Measurements from ENCODE around the gene ZNF195. TPM values are rescaled to one million over a fixed set of nuclear protein-coding genes. Genes with fewer than 3 reads are reported as not detected.

Gene ZNF195
- polyA plus RNA-seq, 1 donor: 35.7 TPM

- H3K9me3 ChIP-seq (ENCODE audit: control insufficient read depth, low read depth, low read length): peaks cover 55% of the 10 kb centered on the region
- H3K4me1 ChIP-seq (ENCODE audit: control insufficient read depth, insufficient read depth, low read length): no peaks in the 10 kb centered on the region
- no peaks in the 10 kb centered on the region for H3K27me3 ChIP-seq (ENCODE audit: control insufficient read depth, insufficient read depth, low read length)
- no peak overlapping the region for H3K27ac ChIP-seq (ENCODE audit: low read length)
- no peak for DNase-seq
- 97% methylated on average over 3 of the region's 5 CpGs for WGBS (ENCODE audit: insufficient coverage, low lambda C conversion rate)
- H3K4me3 ChIP-seq (ENCODE audit: low read length): no peak overlapping the region
- peaks cover 2% of the 10 kb centered on the region for H3K36me3 ChIP-seq (ENCODE audit: control insufficient read depth, insufficient read depth, low read length)
Measured at GRCh38 chr11:3353066-3353465, 25.9 kb downstream of the ZNF195 start.

GRCh38 chr11:3347127-3347526 is 31.8 kb downstream of the ZNF195 start:
- H3K9me3 ChIP-seq (ENCODE audit: control insufficient read depth, low read depth, low read length): peaks cover 18% of the 10 kb centered on the region
- DNase-seq: no peak
- no peaks in the 10 kb centered on the region for H3K4me1 ChIP-seq (ENCODE audit: control insufficient read depth, insufficient read depth, low read length)
- H3K27ac ChIP-seq (ENCODE audit: low read length): no peak overlapping the region
- H3K36me3 ChIP-seq (ENCODE audit: control insufficient read depth, insufficient read depth, low read length): no peaks in the 10 kb centered on the region
- H3K27me3 ChIP-seq (ENCODE audit: control insufficient read depth, insufficient read depth, low read length): no peaks in the 10 kb centered on the region
- no peak overlapping the region for H3K4me3 ChIP-seq (ENCODE audit: low read length)
- no CpG with 5 or more reads among the region's 1 CpG for WGBS (ENCODE audit: insufficient coverage, low lambda C conversion rate)

GRCh38 chr11:3346587-3346986 is 32.4 kb downstream of the ZNF195 start:
- Histone ChIP-seq H3K4me3 (ENCODE audit: low read length) (no peak overlapping the region), H3K4me1 (ENCODE audit: control insufficient read depth, insufficient read depth, low read length) (no peaks in the 10 kb centered on the region), H3K27me3 (ENCODE audit: control insufficient read depth, insufficient read depth, low read length) (no peaks in the 10 kb centered on the region), H3K27ac (ENCODE audit: low read length) (no peak overlapping the region), H3K36me3 (ENCODE audit: control insufficient read depth, insufficient read depth, low read length) (no peaks in the 10 kb centered on the region), H3K9me3 (ENCODE audit: control insufficient read depth, low read depth, low read length) (peaks cover 18% of the 10 kb centered on the region)
- no peak for DNase-seq
- no CpG with 5 or more reads among the region's 9 CpGs for WGBS (ENCODE audit: insufficient coverage, low lambda C conversion rate)

- Histone ChIP-seq H3K9me3 (ENCODE audit: control insufficient read depth, low read depth, low read length) (peaks cover 18% of the 10 kb centered on the region), H3K27ac (ENCODE audit: low read length) (no peak overlapping the region), H3K36me3 (ENCODE audit: control insufficient read depth, insufficient read depth, low read length) (no peaks in the 10 kb centered on the region), H3K4me1 (ENCODE audit: control insufficient read depth, insufficient read depth, low read length) (no peaks in the 10 kb centered on the region), H3K27me3 (ENCODE audit: control insufficient read depth, insufficient read depth, low read length) (peaks cover 1% of the 10 kb centered on the region), H3K4me3 (ENCODE audit: low read length) (no peak overlapping the region)
- no CpG with 5 or more reads among the region's 10 CpGs for WGBS (ENCODE audit: insufficient coverage, low lambda C conversion rate)
- DNase-seq: no peak
Measured at GRCh38 chr11:3345736-3346135, 33.2 kb downstream of the ZNF195 start.

- H3K4me1 ChIP-seq (ENCODE audit: control insufficient read depth, insufficient read depth, low read length): no peaks in the 10 kb centered on the region
- 17% methylated on average over 2 of the region's 6 CpGs for WGBS (ENCODE audit: insufficient coverage, low lambda C conversion rate)
- H3K27ac ChIP-seq (ENCODE audit: low read length): no peak overlapping the region
- H3K4me3 ChIP-seq (ENCODE audit: low read length): no peak overlapping the region
- peaks cover 2% of the 10 kb centered on the region for H3K27me3 ChIP-seq (ENCODE audit: control insufficient read depth, insufficient read depth, low read length)
- no peaks in the 10 kb centered on the region for H3K36me3 ChIP-seq (ENCODE audit: control insufficient read depth, insufficient read depth, low read length)
- DNase-seq: peak; percentile 7 to 59
- H3K9me3 ChIP-seq (ENCODE audit: control insufficient read depth, low read depth, low read length): peaks cover 18% of the 10 kb centered on the region
Measured at GRCh38 chr11:3344327-3345174, 34.4 kb downstream of the ZNF195 start.

- Histone ChIP-seq H3K27me3 (ENCODE audit: control insufficient read depth, insufficient read depth, low read length) (peaks cover 2% of the 10 kb centered on the region), H3K4me3 (ENCODE audit: low read length) (no peak overlapping the region), H3K9me3 (ENCODE audit: control insufficient read depth, low read depth, low read length) (peaks cover 13% of the 10 kb centered on the region), H3K27ac (ENCODE audit: low read length) (no peak overlapping the region), H3K36me3 (ENCODE audit: control insufficient read depth, insufficient read depth, low read length) (no peaks in the 10 kb centered on the region), H3K4me1 (ENCODE audit: control insufficient read depth, insufficient read depth, low read length) (no peaks in the 10 kb centered on the region)
- WGBS (ENCODE audit: insufficient coverage, low lambda C conversion rate): 83% methylated on average over 2 of the region's 2 CpGs
- no peak for DNase-seq
Measured at GRCh38 chr11:3342709-3343108, 36.2 kb downstream of the ZNF195 start.

GRCh38 chr11:3341298-3341697 is 37.6 kb downstream of the ZNF195 start:
- 38% methylated on average over 4 of the region's 10 CpGs for WGBS (ENCODE audit: insufficient coverage, low lambda C conversion rate)
- DNase-seq: peak; percentile 21 to 43
- Histone ChIP-seq H3K9me3 (ENCODE audit: control insufficient read depth, low read depth, low read length) (peaks cover 5% of the 10 kb centered on the region), H3K36me3 (ENCODE audit: control insufficient read depth, insufficient read depth, low read length) (no peaks in the 10 kb centered on the region), H3K4me3 (ENCODE audit: low read length) (no peak overlapping the region), H3K27me3 (ENCODE audit: control insufficient read depth, insufficient read depth, low read length) (peaks cover 2% of the 10 kb centered on the region), H3K27ac (ENCODE audit: low read length) (no peak overlapping the region), H3K4me1 (ENCODE audit: control insufficient read depth, insufficient read depth, low read length) (no peaks in the 10 kb centered on the region)

- DNase-seq: no peak
- Histone ChIP-seq H3K27ac (ENCODE audit: low read length) (no peak overlapping the region), H3K27me3 (ENCODE audit: control insufficient read depth, insufficient read depth, low read length) (peaks cover 2% of the 10 kb centered on the region), H3K4me3 (ENCODE audit: low read length) (no peak overlapping the region), H3K36me3 (ENCODE audit: control insufficient read depth, insufficient read depth, low read length) (no peaks in the 10 kb centered on the region), H3K4me1 (ENCODE audit: control insufficient read depth, insufficient read depth, low read length) (no peaks in the 10 kb centered on the region), H3K9me3 (ENCODE audit: control insufficient read depth, low read depth, low read length) (no peaks in the 10 kb centered on the region)
- no CpG with 5 or more reads among the region's 4 CpGs for WGBS (ENCODE audit: insufficient coverage, low lambda C conversion rate)
Measured at GRCh38 chr11:3340025-3340424, 38.9 kb downstream of the ZNF195 start.

GRCh38 chr11:3339340-3339624 is 39.7 kb downstream of the ZNF195 start:
- no peaks in the 10 kb centered on the region for H3K9me3 ChIP-seq (ENCODE audit: control insufficient read depth, low read depth, low read length)
- no peak overlapping the region for H3K4me3 ChIP-seq (ENCODE audit: low read length)
- H3K36me3 ChIP-seq (ENCODE audit: control insufficient read depth, insufficient read depth, low read length): no peaks in the 10 kb centered on the region
- H3K27ac ChIP-seq (ENCODE audit: low read length): no peak overlapping the region
- H3K27me3 ChIP-seq (ENCODE audit: control insufficient read depth, insufficient read depth, low read length): peaks cover 2% of the 10 kb centered on the region
- whole genome bisulfite sequencing (ENCODE audit: insufficient coverage, low lambda C conversion rate): no CpG with 5 or more reads among the region's 1 CpG
- DNase-seq: no peak
- H3K4me1 ChIP-seq (ENCODE audit: control insufficient read depth, insufficient read depth, low read length): no peaks in the 10 kb centered on the region

- Histone ChIP-seq H3K27ac (ENCODE audit: low read length) (no peak overlapping the region), H3K9me3 (ENCODE audit: control insufficient read depth, low read depth, low read length) (no peaks in the 10 kb centered on the region), H3K36me3 (ENCODE audit: control insufficient read depth, insufficient read depth, low read length) (no peaks in the 10 kb centered on the region), H3K27me3 (ENCODE audit: control insufficient read depth, insufficient read depth, low read length) (peaks cover 2% of the 10 kb centered on the region), H3K4me3 (ENCODE audit: low read length) (no peak overlapping the region), H3K4me1 (ENCODE audit: control insufficient read depth, insufficient read depth, low read length) (no peaks in the 10 kb centered on the region)
- DNase-seq: no peak
- no CpG with 5 or more reads among the region's 7 CpGs for WGBS (ENCODE audit: insufficient coverage, low lambda C conversion rate)
Measured at GRCh38 chr11:3338569-3339339, 40.2 kb downstream of the ZNF195 start.
